PC-9 (cell line): ENCODE measurements around the gene RTN4RL1. TPM values are rescaled to one million over a fixed set of nuclear protein-coding genes. Genes with fewer than 3 reads are reported as not detected.

Experiments used
- BruUV-seq: library from RNA; stranded (reverse); fragments of 400-500 nt; replicated peaks from 2 replicates; lab custom pipeline; 2021; lab: Mats Ljungman, UMichigan
- CTCF ChIA-PET: fragments of 300-600 bp; sonication (Branson Sonifier 250); formaldehyde crosslinking; loops from one replicate; lab custom pipeline; 2022; ENCODE audit warnings: antibody characterized with exemption; lab: Charles Lee
- POLR2A ChIA-PET: fragments of 300-600 bp; sonication (Branson Sonifier 250); formaldehyde crosslinking; loops from one replicate; lab custom pipeline; 2022; ENCODE audit warnings: antibody characterized with exemption; ENCODE audit not compliant: unreplicated experiment; lab: Charles Lee
- DNase-seq, 2 experiments: peaks; one replicate each; pipeline versions ENCODE4 v3.0.0 to v3.0.0-alpha.2; 2015 to 2022; ENCODE audit warnings: mixed read lengths in 1 of 2
- H2AFZ ChIP-seq: fragments of 200-600 bp; sonication (generic); 2 replicates; pipeline ENCODE4 v1.8.1; 2017; ENCODE audit warnings: antibody characterized with exemption
- H3F3A ChIP-seq: fragments of 200-600 bp; sonication (generic); 2 replicates; pipeline ENCODE4 v1.8.1; 2017; ENCODE audit warnings: antibody characterized with exemption, mild to moderate bottlenecking, low read depth; ENCODE audit not compliant: insufficient read depth
- H3K27ac ChIP-seq: fragments of 200-600 bp; sonication (generic); 2 replicates; pipeline ENCODE4 v1.6.1; 2016; ENCODE audit warnings: mixed run types
- H3K27me3 ChIP-seq: fragments of 200-600 bp; sonication (generic); 2 replicates; pipeline ENCODE4 v1.6.1; 2016; ENCODE audit warnings: low read depth, mixed run types; ENCODE audit not compliant: insufficient read depth
- H3K36me3 ChIP-seq: fragments of 200-600 bp; sonication (generic); 2 replicates; pipeline ENCODE4 v1.6.1; 2016; ENCODE audit warnings: low read depth, mixed run types
- H3K4me1 ChIP-seq: fragments of 200-600 bp; sonication (generic); replicated peaks from 2 replicates; pipeline ENCODE4 v1.6.1; 2016; ENCODE audit warnings: mixed run types; ENCODE audit not compliant: insufficient read depth
- H3K4me2 ChIP-seq: fragments of 200-600 bp; sonication (generic); 2 replicates; pipeline ENCODE4 v1.6.1; 2017; ENCODE audit warnings: mixed run types
- H3K4me3 ChIP-seq: fragments of 200-600 bp; sonication (generic); 2 replicates; pipeline ENCODE4 v1.6.1; 2016; ENCODE audit warnings: mixed run types
- H3K79me2 ChIP-seq: fragments of 200-600 bp; sonication (generic); 2 replicates; pipeline ENCODE4 v1.6.1; 2017; ENCODE audit warnings: low read depth, mixed run types
- H3K9me2 ChIP-seq: fragments of 200-600 bp; sonication (generic); 2 replicates; pipeline ENCODE4 v1.8.1; 2017; ENCODE audit warnings: mild to moderate bottlenecking; ENCODE audit not compliant: insufficient read depth
- H3K9me3 ChIP-seq: fragments of 200-600 bp; sonication (generic); 2 replicates; pipeline ENCODE4 v1.8.1; 2016; ENCODE audit warnings: low read depth; ENCODE audit not compliant: insufficient read depth
- H4K20me1 ChIP-seq: fragments of 200-600 bp; sonication (generic); 2 replicates; pipeline ENCODE4 v1.8.1; 2017; ENCODE audit not compliant: insufficient read depth
- EZH2 ChIP-seq: fragments of 200-600 bp; sonication (generic); IDR thresholded peaks from 2 replicates; pipeline ENCODE4 v1.8.0; 2017; ENCODE audit warnings: antibody characterized with exemption, low read depth
- intact Hi-C: fragments of 100-400 bp; cut with micrococcal nuclease; formaldehyde crosslinking; loops from one replicate; pipeline ENCODE4 v1.10.0; 2022; ENCODE audit not compliant: unreplicated experiment
- microRNA-seq: library from miRNA; unstranded; fragments of <30 nt; microRNA quantifications from one replicate; pipeline ENCODE4 v1.2.0, GENCODE V29; 2021; ENCODE audit warnings: borderline number of aligned reads, borderline replicate concordance
- total RNA-seq: library from RNA; stranded (reverse); gene quantifications from 2 replicates; pipeline ENCODE4 v1.2.3, GENCODE V29; 2021
- TF ChIP-seq, protein P1 (sequence below): fragments of 200-600 bp; sonication (generic); conservative IDR thresholded peaks from 2 replicates; pipeline ENCODE4 v1.6.1; 2017; ENCODE audit warnings: mixed run types, antibody characterized with exemption, mild to moderate bottlenecking, moderate library complexity

The RTN4RL1 gene
- total RNA-seq, 1 experiment from 2014 or later = 0.13 TPM

DNA sequence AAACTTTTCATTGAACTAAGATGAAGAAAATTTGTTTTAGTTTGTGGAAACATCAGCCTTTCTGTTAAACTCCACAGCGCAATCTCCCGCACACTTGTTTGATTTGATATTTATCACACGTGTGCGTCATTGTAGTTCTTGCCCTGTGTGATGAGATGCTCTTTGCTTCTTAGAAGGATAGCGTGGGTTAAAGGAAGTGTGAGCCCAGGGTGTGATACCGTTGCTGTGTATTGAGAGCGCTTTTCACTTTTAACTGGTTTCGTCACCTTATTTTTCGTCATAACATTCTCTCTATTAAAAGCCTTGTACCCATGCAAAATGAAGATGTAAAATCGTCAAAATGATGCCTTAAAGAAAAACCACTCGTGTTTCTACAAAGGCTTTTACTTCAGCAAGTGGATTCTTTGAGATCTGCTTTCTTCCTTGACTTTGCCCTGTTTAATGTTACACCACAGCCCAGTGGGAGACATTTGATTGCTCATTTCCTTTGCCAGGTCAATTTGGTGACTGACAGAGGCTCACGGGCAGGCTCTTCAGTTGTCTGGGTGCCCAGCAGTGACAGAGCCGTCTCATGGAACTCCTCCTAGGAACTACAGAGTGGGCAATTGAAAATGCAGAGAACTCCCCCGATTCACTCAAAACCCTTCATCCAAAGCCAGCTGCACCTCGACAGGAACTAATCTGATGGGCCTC is 134.2 kb downstream of the RTN4RL1 start:
- Histone ChIP-seq H3K4me2 (no peak overlapping the region), H3K4me3 (no peak overlapping the region), H3F3A (peaks cover 17% of the 10 kb centered on the region), H3K27me3 (no peaks in the 10 kb centered on the region), H3K9me3 (no peaks in the 10 kb centered on the region), H3K9me2 (no peaks in the 10 kb centered on the region), H4K20me1 (no peaks in the 10 kb centered on the region), H2AFZ (no peak overlapping the region), H3K27ac (no peak overlapping the region), H3K4me1 (peaks cover 10% of the 10 kb centered on the region), H3K79me2 (no peaks in the 10 kb centered on the region), H3K36me3 (peaks cover 11% of the 10 kb centered on the region; the same call in 1 of the 2 replicates)
- intact Hi-C loops = loop anchor here (10.0 kb wide), 1 partner anchor 394 kb away; no protein-coding TSS in a partner anchor
- ChIA-PET CTCF (no interaction called here), POLR2A (no interaction called here)
- BruUV-seq = no TSS peak
- no peak for DNase-seq
- TF ChIP-seq EZH2 = no peak
- TF ChIP-seq, protein P1, sequence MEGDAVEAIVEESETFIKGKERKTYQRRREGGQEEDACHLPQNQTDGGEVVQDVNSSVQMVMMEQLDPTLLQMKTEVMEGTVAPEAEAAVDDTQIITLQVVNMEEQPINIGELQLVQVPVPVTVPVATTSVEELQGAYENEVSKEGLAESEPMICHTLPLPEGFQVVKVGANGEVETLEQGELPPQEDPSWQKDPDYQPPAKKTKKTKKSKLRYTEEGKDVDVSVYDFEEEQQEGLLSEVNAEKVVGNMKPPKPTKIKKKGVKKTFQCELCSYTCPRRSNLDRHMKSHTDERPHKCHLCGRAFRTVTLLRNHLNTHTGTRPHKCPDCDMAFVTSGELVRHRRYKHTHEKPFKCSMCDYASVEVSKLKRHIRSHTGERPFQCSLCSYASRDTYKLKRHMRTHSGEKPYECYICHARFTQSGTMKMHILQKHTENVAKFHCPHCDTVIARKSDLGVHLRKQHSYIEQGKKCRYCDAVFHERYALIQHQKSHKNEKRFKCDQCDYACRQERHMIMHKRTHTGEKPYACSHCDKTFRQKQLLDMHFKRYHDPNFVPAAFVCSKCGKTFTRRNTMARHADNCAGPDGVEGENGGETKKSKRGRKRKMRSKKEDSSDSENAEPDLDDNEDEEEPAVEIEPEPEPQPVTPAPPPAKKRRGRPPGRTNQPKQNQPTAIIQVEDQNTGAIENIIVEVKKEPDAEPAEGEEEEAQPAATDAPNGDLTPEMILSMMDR = no peak

DNA sequence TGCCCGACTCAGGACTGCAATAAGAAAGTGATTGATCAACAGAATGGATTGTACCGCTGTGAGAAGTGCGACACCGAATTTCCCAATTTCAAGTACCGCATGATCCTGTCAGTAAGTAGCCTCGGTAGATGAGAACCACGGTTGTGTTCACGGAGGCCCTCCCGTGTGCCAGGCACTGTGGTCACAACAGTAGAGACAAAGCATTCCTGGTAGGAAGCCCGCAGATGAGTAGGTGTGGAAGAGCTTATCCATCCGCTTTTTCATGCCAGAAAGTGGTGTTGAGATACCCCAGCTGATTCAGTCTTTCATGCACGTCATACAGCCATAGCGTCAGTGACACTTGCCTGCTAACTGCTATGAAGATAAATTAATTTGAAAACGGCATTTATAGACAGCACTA is 136.4 kb downstream of the RTN4RL1 start:
- BruUV-seq = no TSS peak
- H3K9me3 ChIP-seq = no peaks in the 10 kb centered on the region
- POLR2A ChIA-PET = no interaction called here

More for the DNA sequence above, 136.4 kb downstream of the RTN4RL1 start:
- Histone ChIP-seq H3K79me2 (no peaks in the 10 kb centered on the region), H3K4me3 (no peak overlapping the region), H3K27ac (no peak overlapping the region), H3K36me3 (peaks cover 21% of the 10 kb centered on the region), H3K4me2 (no peak overlapping the region), H2AFZ (no peak overlapping the region), H3K9me2 (no peaks in the 10 kb centered on the region), H3F3A (peaks cover 2% of the 10 kb centered on the region; the same call in 1 of the 2 replicates), H3K4me1 (no peaks in the 10 kb centered on the region), H4K20me1 (no peaks in the 10 kb centered on the region), H3K27me3 (no peaks in the 10 kb centered on the region)
- intact Hi-C loops = no loop called here
- DNase-seq = no peak
- no peak for TF ChIP-seq EZH2
- TF ChIP-seq, protein P1 = no peak
- CTCF ChIA-PET = no interaction called here

Small RNAs within 50 kb of the gene (microRNA-seq; reads per million reads assigned to microRNA genes)
- gene MIR132 = 576 reads per million, percentile 70 among the genes with 10 or more reads in this experiment
- gene MIR212 = 4.7 reads per million

Other genes starting within 250 kb of the RTN4RL1 start
- 19.0 and 23.3 TPM in 2 replicates for gene SMYD4, start 195.4 kb downstream of the RTN4RL1 start, total RNA-seq
- gene RPA1, start 195.3 kb downstream of the RTN4RL1 start, total RNA-seq = 201 and 212 TPM in 2 replicates
- gene DPH1, start 4.8 kb upstream of the RTN4RL1 start, total RNA-seq = 36.7 and 44.9 TPM in 2 replicates
- 34.4 and 35.4 TPM in 2 replicates for gene OVCA2, start 16.7 kb upstream of the RTN4RL1 start, total RNA-seq
- gene HIC1, start 29.8 kb upstream of the RTN4RL1 start, total RNA-seq = 0.63 and 1.6 TPM in 2 replicates